ENCODE results near the gene PCDHGC3. TPM values are rescaled to one million over a fixed set of nuclear protein-coding genes. Genes with fewer than 3 reads are reported as not detected.

PCDHGC3 gene
- total and polyA plus RNA-seq, 2 of the 4 experiments (the other 2 are of a cell fraction), result 21.1 to 72.1 TPM

DNA sequence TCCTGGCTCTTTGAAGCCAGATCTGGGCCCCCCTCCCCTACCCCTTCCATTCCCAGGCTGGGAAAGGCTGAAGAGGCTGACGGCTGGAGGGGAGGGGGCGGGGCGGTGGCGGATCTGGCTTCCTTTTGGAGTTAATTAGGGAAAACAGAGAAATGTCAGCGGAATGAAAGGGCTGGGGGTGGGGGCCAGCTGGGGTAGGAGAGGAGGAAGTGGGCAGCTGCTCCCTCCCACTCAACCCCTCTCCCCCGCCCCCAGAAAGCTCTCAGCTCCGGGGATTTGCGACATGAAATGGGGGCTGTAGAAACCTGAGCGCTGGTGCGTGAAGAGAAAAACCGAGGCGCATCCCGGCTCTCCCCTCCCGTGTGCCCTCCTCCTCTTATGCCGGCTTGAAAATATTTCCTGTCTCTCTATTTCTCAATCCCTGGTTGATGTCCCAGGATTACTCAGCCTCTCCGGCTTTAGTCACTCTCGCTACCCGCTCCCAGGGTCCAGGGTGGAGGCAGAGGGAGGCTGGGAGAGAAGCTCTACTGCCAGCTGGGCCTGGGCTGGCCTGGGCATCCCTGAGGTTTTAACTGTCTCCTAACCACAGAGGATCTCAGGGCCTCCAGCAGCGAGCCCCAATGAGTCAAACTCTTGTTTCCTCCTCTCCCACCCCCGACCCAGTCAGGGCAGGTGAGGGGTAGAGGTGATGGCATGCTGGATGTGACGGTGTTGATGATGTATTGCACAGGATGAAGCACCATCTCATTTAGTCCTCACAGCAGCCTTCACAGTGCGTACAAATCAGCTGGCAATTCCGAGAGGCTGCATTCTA lies 33.2 kb downstream of the PCDHGC3 start:
- peak overlapping the region; percentile 93 for H2BK5ac ChIP-seq (ENCODE audit: low read depth, low read length, poor library complexity, severe bottlenecking)
- peak overlapping the region; percentile 85 for H2AK9ac ChIP-seq (replicated peaks; ENCODE audit: low read depth, low read length, poor library complexity)
- H3K9me3 ChIP-seq (ENCODE audit: control insufficient read depth, insufficient read depth, low read length), result no peaks in the 10 kb centered on the region
- peak overlapping the region; percentile 91 for H4K91ac ChIP-seq (ENCODE audit: insufficient read depth, low read depth, low read length)
- dilution Hi-C loops (cut with HindIII; ENCODE audit: low sequenced_read_pairs, unreplicated experiment) (no loop called here), intact Hi-C loops (cut with micrococcal nuclease) (loop anchor here (1.0 to 2.0 kb wide), 3 partner anchors 12 to 33 kb away; partner anchors contain the start of gene PCDHGC5), in situ Hi-C loops (cut with MboI; ENCODE audit: low sequenced_read_pairs) (no loop called here)
- peak overlapping the region; percentile 92 for H2BK20ac ChIP-seq (ENCODE audit: low read depth, low read length)
- H3K36me3 ChIP-seq (ENCODE audit: control insufficient read depth, insufficient read depth, low read length), result peaks cover 36% of the 10 kb centered on the region
- H3K4me2 ChIP-seq (ENCODE audit: low read depth, low read length), result peak overlapping the region; percentile 45
- peak overlapping the region; percentile 86 for H3K18ac ChIP-seq (ENCODE audit: low read depth, low read length)
- peak overlapping the region; percentile 70 for H2AFZ ChIP-seq (replicated peaks; ENCODE audit: low read length, poor library complexity)
- H3K23ac ChIP-seq (ENCODE audit: low read depth, low read length), result peak overlapping the region; percentile 79; the same call in 1 of the 2 replicates
- H3K27ac ChIP-seq (ENCODE audit: insufficient read depth, low read length), result peak overlapping the region; percentile 96
- no peak; the same call in none of the 2 replicates for TF ChIP-seq BHLHE40 (IDR thresholded peaks at IDR 0.05; ENCODE audit: low read depth, low read length)
- peak; percentile 87 for TF ChIP-seq FOS (IDR thresholded peaks at IDR 0.05; ENCODE audit: low read depth, low read length)
- 0 out of 2 replicates have a peak, but pooled peaks have one; percentile 2 for TF ChIP-seq MAFK (IDR thresholded peaks at IDR 0.05; ENCODE audit: low read depth, low read length)
- 0 out of 2 replicates have a peak, but pooled peaks have one; percentile 14 for TF ChIP-seq RAD21 (IDR thresholded peaks at IDR 0.05; ENCODE audit: low read length)
- TF ChIP-seq CEBPB (IDR thresholded peaks at IDR 0.05; ENCODE audit: low read depth, low read length), result peak; percentile 97
- 0 out of 2 replicates have a peak, but pooled peaks have one; percentile 12 for TF ChIP-seq CHD1 (IDR thresholded peaks at IDR 0.05; ENCODE audit: low read depth, low read length)
- no peak; the same call in 1 of the 2 replicates for TF ChIP-seq MAZ (IDR thresholded peaks at IDR 0.05; ENCODE audit: borderline replicate concordance, low read depth, low read length)
- TF ChIP-seq POLR2A (IDR thresholded peaks at IDR 0.05; ENCODE audit: low read depth, low read length), result peak; percentile 70
- DNase-seq (peak; percentile 97), ATAC-seq (ENCODE audit: low read depth) (peak; percentile 72)
- H3K14ac ChIP-seq (replicated peaks; ENCODE audit: low read depth, low read length), result peak overlapping the region; percentile 95
- peak overlapping the region; percentile 82 for H4K5ac ChIP-seq (ENCODE audit: low read depth, low read length)
- peak overlapping the region; percentile 83 to 91 for H4K8ac ChIP-seq (ENCODE audit: low read depth in 2 of 2, low read length in 2 of 2)
- peak overlapping the region; percentile 68 for H3K9ac ChIP-seq (ENCODE audit: low read depth, low read length)
- H4K20me1 ChIP-seq (ENCODE audit: insufficient read depth, low read length), result peaks cover 16% of the 10 kb centered on the region
- H2AK5ac ChIP-seq (ENCODE audit: low read depth, low read length), result peak overlapping the region; percentile 94
- peak overlapping the region; percentile 98 for H2BK120ac ChIP-seq (ENCODE audit: low read depth, low read length)
- peaks cover 6 to 37% of the 10 kb centered on the region in 2 experiments for H3K79me1 ChIP-seq (ENCODE audit: low read depth in 1 of 2, low read length in 2 of 2)
- no TSS peak for BruUV-seq (replicated peaks)
- ChIA-PET CTCF (interaction anchor here (0.8 to 1.9 kb wide), 5 partner anchors 15 to 49 kb away, joined by 3 to 10 read pairs (median 5); no protein-coding TSS in a partner anchor), POLR2A (ENCODE audit: unreplicated experiment) (interaction anchor here (0.6 kb wide), 1 partner anchor 55 kb away, joined by 3 read pairs; no protein-coding TSS in a partner anchor)
- H3K56ac ChIP-seq (ENCODE audit: extremely low read depth, insufficient read depth, low read length), result peak overlapping the region; percentile 33
- 0% methylated on average over 5 of the region's 23 CpGs; no CpG with 5 or more reads in 1 of the 2 experiments for WGBS, 2 experiments (ENCODE audit: extremely low coverage in 2 of 2, insufficient read length in 1 of 2)
- H3K4ac ChIP-seq (ENCODE audit: low read depth, low read length), result peak overlapping the region; percentile 98
- peak overlapping the region; percentile 77; the same call in 2 of the 3 replicates for H2BK15ac ChIP-seq (ENCODE audit: low read depth, low read length)
- no peaks in the 10 kb centered on the region for H3K27me3 ChIP-seq (ENCODE audit: control insufficient read depth, insufficient read depth, low read length)
- H3K9me1 ChIP-seq (ENCODE audit: insufficient read depth, low read length), result peaks cover 18% of the 10 kb centered on the region; the same call in 1 of the 2 replicates
- H3K4me3 ChIP-seq (ENCODE audit: insufficient read depth, low read depth, low read length), result peak overlapping the region; percentile 7; the same call in 1 of the 2 replicates
- H3K4me1 ChIP-seq (ENCODE audit: control insufficient read depth, insufficient read depth, low read length), result peaks cover 39% of the 10 kb centered on the region

Data from IMR-90 (cell line).